ENCODE results near the gene ACSM6. TPM values are rescaled to one million over a fixed set of nuclear protein-coding genes. Genes with fewer than 3 reads are reported as not detected.

Gene ACSM6
- total RNA-seq, 2 experiments from 2014 or later = not detected

DNA sequence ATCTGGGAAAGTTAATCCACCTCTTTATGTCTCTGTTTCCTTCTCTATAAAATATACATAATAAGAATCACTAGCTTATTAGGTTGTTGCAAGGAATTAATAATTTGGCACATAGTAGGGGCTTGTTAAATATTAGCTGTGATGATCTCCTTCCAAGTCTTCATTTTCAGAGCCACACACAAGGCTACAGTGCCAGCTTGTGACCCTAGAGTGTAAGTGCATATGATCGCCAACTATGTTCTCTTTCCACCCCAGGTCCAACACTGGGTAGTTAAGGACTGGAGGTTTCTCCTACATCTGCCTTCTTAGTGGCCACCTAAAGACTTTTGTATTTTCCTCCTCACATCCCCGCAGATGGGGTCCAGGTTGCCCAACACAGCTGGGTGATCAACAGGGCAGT, 17.9 kb upstream of the ACSM6 start:
- TF ChIP-seq EZH2phosphoT487 (IDR thresholded peaks at IDR 0.05; ENCODE audit: borderline replicate concordance, low read depth, low read length) = no peak
- TF ChIP-seq, protein P1, sequence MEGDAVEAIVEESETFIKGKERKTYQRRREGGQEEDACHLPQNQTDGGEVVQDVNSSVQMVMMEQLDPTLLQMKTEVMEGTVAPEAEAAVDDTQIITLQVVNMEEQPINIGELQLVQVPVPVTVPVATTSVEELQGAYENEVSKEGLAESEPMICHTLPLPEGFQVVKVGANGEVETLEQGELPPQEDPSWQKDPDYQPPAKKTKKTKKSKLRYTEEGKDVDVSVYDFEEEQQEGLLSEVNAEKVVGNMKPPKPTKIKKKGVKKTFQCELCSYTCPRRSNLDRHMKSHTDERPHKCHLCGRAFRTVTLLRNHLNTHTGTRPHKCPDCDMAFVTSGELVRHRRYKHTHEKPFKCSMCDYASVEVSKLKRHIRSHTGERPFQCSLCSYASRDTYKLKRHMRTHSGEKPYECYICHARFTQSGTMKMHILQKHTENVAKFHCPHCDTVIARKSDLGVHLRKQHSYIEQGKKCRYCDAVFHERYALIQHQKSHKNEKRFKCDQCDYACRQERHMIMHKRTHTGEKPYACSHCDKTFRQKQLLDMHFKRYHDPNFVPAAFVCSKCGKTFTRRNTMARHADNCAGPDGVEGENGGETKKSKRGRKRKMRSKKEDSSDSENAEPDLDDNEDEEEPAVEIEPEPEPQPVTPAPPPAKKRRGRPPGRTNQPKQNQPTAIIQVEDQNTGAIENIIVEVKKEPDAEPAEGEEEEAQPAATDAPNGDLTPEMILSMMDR (conservative IDR thresholded peaks at IDR 0.05; ENCODE audit: low read length) = no peak
- Histone ChIP-seq H3K9me3 (ENCODE audit: low read length) (no peaks in the 10 kb centered on the region), H3K4me1 (ENCODE audit: insufficient read depth, low read length, poor library complexity, severe bottlenecking) (no peaks in the 10 kb centered on the region)

DNA sequence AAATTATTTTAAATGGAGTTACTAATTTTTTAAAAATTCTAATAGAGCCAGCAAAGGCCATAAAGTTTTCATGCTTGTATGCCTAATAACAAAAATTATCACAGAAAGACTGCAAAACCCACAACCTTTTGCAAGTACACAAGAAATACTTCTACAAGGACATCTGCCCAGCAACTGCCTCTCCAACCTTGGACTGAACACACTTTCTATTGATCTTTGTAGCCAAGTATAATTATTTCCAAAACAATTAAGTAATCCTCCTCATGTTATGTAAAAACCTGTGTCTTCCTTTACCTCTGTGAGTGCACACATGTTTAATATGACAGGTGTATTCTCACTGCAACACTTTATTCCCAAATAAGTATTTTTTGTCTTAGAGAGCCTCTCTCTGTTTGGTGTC, 16.6 kb upstream of the ACSM6 start:
- Histone ChIP-seq H3K4me2 (ENCODE audit: low read length) (no peak overlapping the region), H3K36me3 (ENCODE audit: insufficient read depth, low read length) (no peaks in the 10 kb centered on the region), H3K4me1 (ENCODE audit: insufficient read depth, low read length, poor library complexity, severe bottlenecking) (no peaks in the 10 kb centered on the region), H3K79me2 (ENCODE audit: insufficient read depth, low read depth, low read length) (no peaks in the 10 kb centered on the region), H4K20me1 (ENCODE audit: insufficient read depth, low read length) (no peaks in the 10 kb centered on the region), H2AFZ (ENCODE audit: low read length) (no peak overlapping the region), H3K9me2 (ENCODE audit: insufficient read depth, low read length) (no peaks in the 10 kb centered on the region), H3K27ac (ENCODE audit: low read depth, low read length, poor library complexity, severe bottlenecking) (no peak overlapping the region), H3K4me3 (ENCODE audit: low read depth, low read length, poor library complexity, severe bottlenecking) (no peak overlapping the region), H3K9me3 (ENCODE audit: low read length) (no peaks in the 10 kb centered on the region)
- intact Hi-C loops (cut with micrococcal nuclease; ENCODE audit: unreplicated experiment) = loop anchor here (5.0 kb wide), 1 partner anchor 35 kb away; no protein-coding TSS in a partner anchor
- no peak for DNase-seq (ENCODE audit: low spot score)
- POLR2A ChIA-PET = no interaction called here
- TF ChIP-seq EZH2phosphoT487 (IDR thresholded peaks at IDR 0.05; ENCODE audit: borderline replicate concordance, low read depth, low read length) = no peak
- TF ChIP-seq, protein P1 (conservative IDR thresholded peaks at IDR 0.05; ENCODE audit: low read length) = no peak
- CTCF ChIA-PET (ENCODE audit: unreplicated experiment) = no interaction called here
- BruUV-seq (replicated peaks) = no TSS peak

More for the DNA sequence above, 17.9 kb upstream of the ACSM6 start:
- no TSS peak for BruUV-seq (replicated peaks)
- DNase-seq (ENCODE audit: low spot score) = no peak
- Histone ChIP-seq H4K20me1 (ENCODE audit: insufficient read depth, low read length) (no peaks in the 10 kb centered on the region), H3K36me3 (ENCODE audit: insufficient read depth, low read length) (no peaks in the 10 kb centered on the region), H3K27ac (ENCODE audit: low read depth, low read length, poor library complexity, severe bottlenecking) (no peak overlapping the region), H3K79me2 (ENCODE audit: insufficient read depth, low read depth, low read length) (no peaks in the 10 kb centered on the region), H3K4me2 (ENCODE audit: low read length) (no peak overlapping the region), H3K4me3 (ENCODE audit: low read depth, low read length, poor library complexity, severe bottlenecking) (no peak overlapping the region), H3K9me2 (ENCODE audit: insufficient read depth, low read length) (no peaks in the 10 kb centered on the region), H2AFZ (ENCODE audit: low read length) (no peak overlapping the region)
- intact Hi-C loops (cut with micrococcal nuclease; ENCODE audit: unreplicated experiment) = loop anchor here (5.0 kb wide), 1 partner anchor 34 kb away; no protein-coding TSS in a partner anchor
- ChIA-PET POLR2A (no interaction called here), CTCF (ENCODE audit: unreplicated experiment) (no interaction called here)

DNA sequence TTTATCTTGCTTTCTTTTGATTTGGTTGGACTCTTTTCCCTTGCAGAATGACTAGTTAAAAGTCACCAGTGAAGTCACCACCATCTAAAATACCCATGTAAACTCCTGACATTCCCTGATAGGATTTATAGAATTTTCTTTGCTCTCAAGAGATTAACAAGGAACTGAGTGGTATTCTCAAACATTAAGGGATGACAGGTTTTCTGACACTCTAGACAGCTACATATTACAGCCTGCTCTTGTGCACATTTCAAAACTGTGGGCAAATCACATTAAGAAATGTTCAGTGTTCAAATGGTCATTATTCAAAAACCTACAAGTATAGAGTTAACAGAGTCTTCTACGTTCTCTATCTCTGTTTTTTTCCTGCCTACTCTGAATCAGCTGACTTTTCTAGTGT, 15.8 kb upstream of the ACSM6 start:
- Histone ChIP-seq H4K20me1 (ENCODE audit: insufficient read depth, low read length) (no peaks in the 10 kb centered on the region), H2AFZ (ENCODE audit: low read length) (no peak overlapping the region), H3K9me3 (ENCODE audit: low read length) (no peaks in the 10 kb centered on the region), H3K4me2 (ENCODE audit: low read length) (no peak overlapping the region), H3K9me2 (ENCODE audit: insufficient read depth, low read length) (no peaks in the 10 kb centered on the region), H3K27ac (ENCODE audit: low read depth, low read length, poor library complexity, severe bottlenecking) (no peak overlapping the region), H3K4me3 (ENCODE audit: low read depth, low read length, poor library complexity, severe bottlenecking) (no peak overlapping the region), H3K36me3 (ENCODE audit: insufficient read depth, low read length) (no peaks in the 10 kb centered on the region), H3K79me2 (ENCODE audit: insufficient read depth, low read depth, low read length) (no peaks in the 10 kb centered on the region), H3K4me1 (ENCODE audit: insufficient read depth, low read length, poor library complexity, severe bottlenecking) (peaks cover 4% of the 10 kb centered on the region)
- POLR2A ChIA-PET = no interaction called here
- BruUV-seq (replicated peaks) = no TSS peak
- intact Hi-C loops (cut with micrococcal nuclease; ENCODE audit: unreplicated experiment) = loop anchor here (5.0 kb wide), 1 partner anchor 36 kb away; no protein-coding TSS in a partner anchor
- TF ChIP-seq, protein P1 (conservative IDR thresholded peaks at IDR 0.05; ENCODE audit: low read length) = no peak
- CTCF ChIA-PET (ENCODE audit: unreplicated experiment) = no interaction called here
- DNase-seq (ENCODE audit: low spot score) = no peak

All from OCI-LY7 (cell line).